Fibroblast of skin of right biceps (primary cell): ENCODE results near the gene SMARCA4.
"Not testable (repeated sequence)": the region's sequence is repeated elsewhere in the genome, so short reads cannot be mapped to it uniquely, and the experiment has no call there.

Experiments
- DNase-seq: peaks from one replicate; pipeline ENCODE4 v3.0.0-alpha.2; 2013

SMARCA4 gene

GRCh38 chr19:11078893-11079292, 118.1 kb downstream of the SMARCA4 start:
- DNase-seq = no peak

GRCh38 chr19:11079999-11080398, 119.2 kb downstream of the SMARCA4 start:
- DNase-seq = no peak

- no peak for DNase-seq
Observed at GRCh38 chr19:11087870-11088505, 127.2 kb downstream of the SMARCA4 start.

GRCh38 chr19:11088506-11089253, 127.8 kb downstream of the SMARCA4 start:
- DNase-seq = no peak

GRCh38 chr19:11089254-11090013, 128.6 kb downstream of the SMARCA4 start, which contains the start of gene LDLR:
LDLR (plus strand) TSS chr19:11089463; CDS start chr19:11089549, 86 bp downstream.
- DNase-seq = peak; percentile 95

- not testable (repeated sequence) for DNase-seq
Observed at GRCh38 chr19:11090014-11090263, 129.1 kb downstream of the SMARCA4 start.

- peak; percentile 98 for DNase-seq
Observed at GRCh38 chr19:11090264-11090996, 129.6 kb downstream of the SMARCA4 start.

- no peak for DNase-seq
Observed at GRCh38 chr19:11090997-11091702, 130.3 kb downstream of the SMARCA4 start.

- DNase-seq = peak; percentile 98
Observed at GRCh38 chr19:11091703-11092153, 130.9 kb downstream of the SMARCA4 start.

- peak; percentile 72 for DNase-seq
Observed at GRCh38 chr19:11092181-11092538, 131.3 kb downstream of the SMARCA4 start.

GRCh38 chr19:11093689-11094238, 132.9 kb downstream of the SMARCA4 start:
- no peak for DNase-seq

- no peak for DNase-seq
Observed at GRCh38 chr19:11094520-11094894, 133.7 kb downstream of the SMARCA4 start.

GRCh38 chr19:11096210-11096841, 135.5 kb downstream of the SMARCA4 start:
- peak; percentile 79 for DNase-seq

GRCh38 chr19:11097367-11097766, 136.5 kb downstream of the SMARCA4 start:
- not testable (repeated sequence) for DNase-seq

GRCh38 chr19:11098327-11098726, 137.5 kb downstream of the SMARCA4 start:
- no peak for DNase-seq

- DNase-seq = no peak
Observed at GRCh38 chr19:11098861-11099260, 138.0 kb downstream of the SMARCA4 start.

GRCh38 chr19:11100049-11100448, 139.2 kb downstream of the SMARCA4 start:
- no peak for DNase-seq

- DNase-seq = no peak
Observed at GRCh38 chr19:11101057-11101456, 140.2 kb downstream of the SMARCA4 start.

- DNase-seq = no peak
Observed at GRCh38 chr19:11102944-11103343, 142.1 kb downstream of the SMARCA4 start.

- DNase-seq = not testable (repeated sequence)
Observed at GRCh38 chr19:11103667-11104066, 142.8 kb downstream of the SMARCA4 start.

GRCh38 chr19:11105014-11105636, 144.3 kb downstream of the SMARCA4 start:
- DNase-seq = no peak
